Ovary (tissue), 9 donors: ENCODE results near the gene C1QTNF1. TPM values are rescaled to one million over a fixed set of nuclear protein-coding genes. Genes with fewer than 3 reads are reported as not detected.

Experiments used
- DNase-seq, 5 donors: peaks; one replicate each; pipeline ENCODE4 v3.0.0-alpha.2; 2019 to 2020
- H3K27ac ChIP-seq, 2 donors: fragments of 200-600 bp; one replicate each; pipeline versions ENCODE4 v1.5.1 to v1.8.0; 2019 to 2022
- H3K27me3 ChIP-seq: fragments of 200-600 bp; one replicate; pipeline ENCODE4 v1.8.0; 2022
- H3K36me3 ChIP-seq: fragments of 200-600 bp; sonication (generic); one replicate; pipeline ENCODE4 v1.5.1; 2019
- H3K4me1 ChIP-seq: one replicate; pipeline ENCODE4 v1.8.1; 2013; ENCODE audit warnings: mild to moderate bottlenecking, moderate library complexity; ENCODE audit not compliant: insufficient read depth
- H3K4me3 ChIP-seq: fragments of 200-600 bp; sonication (generic); one replicate; pipeline ENCODE4 v1.5.1; 2017
- H3K9me3 ChIP-seq, 2 donors: fragments of 200-600 bp in 1 of 2; sonication (generic) in 1 of 2; one replicate each; pipeline versions ENCODE4 v1.5.1 to v1.8.1; 2013 to 2019; ENCODE audit warnings: mild to moderate bottlenecking in 1 of 2, moderate library complexity in 1 of 2
- EP300 ChIP-seq: sonication (generic); formaldehyde crosslinking; IDR thresholded peaks from one replicate; pipeline ENCODE4 v1.6.1; 2017; ENCODE audit warnings: antibody characterized with exemption
- POLR2A ChIP-seq: fragments of 450-650 bp; IDR thresholded peaks from one replicate; pipeline ENCODE4 v1.6.1; 2017; ENCODE audit warnings: antibody characterized with exemption, mild to moderate bottlenecking, moderate library complexity
- WGBS, 3 donors: extraction: QIAGEN DNeasy Blood & Tissue Kit in 1 of 3; methylation state at CpG; one replicate each; pipeline versions ENCODE4 v1.1.5 to v1.1.7; 2013 to 2017; 5-methylcytosine and 5-hydroxymethylcytosine counted together
- intact Hi-C, 4 donors: fragments of 100-400 bp; cut with DNase I; formaldehyde crosslinking; loops; one replicate each; pipeline versions ENCODE4 v1.11.0 to v1.15.1; 2022 to 2023
- polyA plus RNA-seq, 2 donors: library from polyadenylated mRNA; stranded (reverse); fragments of 200-250 nt in 1 of 2; fragments of 350-450 nt in 1 of 2; fragmentation: Illumina TruSeq in 1 of 2; extraction: RNeasy Lipid Tissue Mini Kit (QIAGEN cat#74804) in 1 of 2; gene quantifications; one replicate each; pipeline ENCODE4 v1.2.3, GENCODE V29; 2013 to 2014
- total RNA-seq, 7 donors: library from RNA; depleted of rRNA in 2 of 7; stranded (reverse); fragments of >200 nt in 2 of 7; fragmentation: NEBNext Ultra II Directional in 3 of 7; extraction: Animal tissue kit (Norgen Biotek cat#: 25700) in 3 of 7; gene quantifications; one replicate each; pipeline versions ENCODE4 v1.1.0 to v1.2.4, GENCODE V29; 2016 to 2023
- TF ChIP-seq, protein P1 (sequence below), 3 donors: fragments of 450-650 bp in 2 of 3; fragments of 200-600 bp in 1 of 3; IDR thresholded peaks; one replicate each; pipeline versions ENCODE4 v1.5.1 to v1.8.0; 2016 to 2022; ENCODE audit warnings: antibody characterized with exemption in 3 of 3, mild to moderate bottlenecking in 1 of 3
- donor health status: DM: no; HTN: no; CAD: no; lungs with moderate emphysema.
- donor health status: DM: no; HTN: no; CAD: no.
- donor health status: Bipolar disorder and iron deficiency.
- donor health status: DM: yes; HTN: yes; CAD: no.
- donor health status: DM: no; HTN: no; CAD: no.
- donor health status: DM: yes; HTN: yes; CAD: no.

The C1QTNF1 gene
- total and polyA plus RNA-seq, 9 donors = 17.9 to 85.9 (median 53.5) TPM

DNA sequence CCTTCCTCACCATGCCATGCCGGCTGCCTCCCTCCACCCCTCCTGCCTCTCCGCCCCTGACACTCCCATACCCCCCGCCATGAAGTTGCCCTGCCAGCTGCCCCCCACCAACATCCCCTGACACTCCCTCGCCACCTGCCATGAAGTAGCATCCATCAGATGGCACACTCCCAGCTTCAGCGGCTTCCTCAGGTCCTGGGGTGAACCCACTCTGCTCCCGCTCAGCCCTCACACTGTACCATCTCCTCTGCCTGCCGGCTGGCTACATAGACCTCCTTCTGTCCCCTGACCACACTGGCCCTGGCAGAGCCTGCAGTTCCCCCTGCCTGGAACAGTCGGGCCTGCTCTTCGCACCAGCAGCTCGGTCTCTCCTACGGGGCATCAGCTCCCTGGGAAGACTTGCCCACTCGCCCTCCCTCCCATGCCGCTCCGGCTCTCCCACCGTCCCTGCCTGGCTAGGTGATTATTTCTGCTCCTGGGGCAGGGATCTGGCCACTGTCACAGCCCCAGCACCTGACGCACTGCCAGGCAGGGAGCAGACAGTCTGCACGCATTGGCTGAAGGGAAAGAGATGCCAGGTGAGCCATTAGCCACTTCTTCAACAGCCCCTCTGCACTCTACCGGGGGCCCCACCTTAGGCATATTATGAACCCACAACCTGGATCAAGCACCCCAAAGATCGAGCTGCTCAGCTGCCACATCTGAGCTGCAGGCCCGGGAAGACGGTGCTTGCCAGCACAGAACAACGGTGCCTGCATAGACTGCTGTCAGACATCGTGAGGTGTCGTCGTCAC lies 23.4 kb upstream of the C1QTNF1 start:
- H3K4me1 ChIP-seq = peaks cover 2% of the 10 kb centered on the region
- no peaks in the 10 kb centered on the region for H3K9me3 ChIP-seq
- H3K36me3 ChIP-seq = no peaks in the 10 kb centered on the region
- H3K4me3 ChIP-seq = no peak overlapping the region
- intact Hi-C loops = no loop called here
- H3K27ac ChIP-seq = no peak overlapping the region
- no peak for TF ChIP-seq POLR2A
- TF ChIP-seq EP300 = no peak
- TF ChIP-seq, protein P1, sequence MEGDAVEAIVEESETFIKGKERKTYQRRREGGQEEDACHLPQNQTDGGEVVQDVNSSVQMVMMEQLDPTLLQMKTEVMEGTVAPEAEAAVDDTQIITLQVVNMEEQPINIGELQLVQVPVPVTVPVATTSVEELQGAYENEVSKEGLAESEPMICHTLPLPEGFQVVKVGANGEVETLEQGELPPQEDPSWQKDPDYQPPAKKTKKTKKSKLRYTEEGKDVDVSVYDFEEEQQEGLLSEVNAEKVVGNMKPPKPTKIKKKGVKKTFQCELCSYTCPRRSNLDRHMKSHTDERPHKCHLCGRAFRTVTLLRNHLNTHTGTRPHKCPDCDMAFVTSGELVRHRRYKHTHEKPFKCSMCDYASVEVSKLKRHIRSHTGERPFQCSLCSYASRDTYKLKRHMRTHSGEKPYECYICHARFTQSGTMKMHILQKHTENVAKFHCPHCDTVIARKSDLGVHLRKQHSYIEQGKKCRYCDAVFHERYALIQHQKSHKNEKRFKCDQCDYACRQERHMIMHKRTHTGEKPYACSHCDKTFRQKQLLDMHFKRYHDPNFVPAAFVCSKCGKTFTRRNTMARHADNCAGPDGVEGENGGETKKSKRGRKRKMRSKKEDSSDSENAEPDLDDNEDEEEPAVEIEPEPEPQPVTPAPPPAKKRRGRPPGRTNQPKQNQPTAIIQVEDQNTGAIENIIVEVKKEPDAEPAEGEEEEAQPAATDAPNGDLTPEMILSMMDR (IDR thresholded peaks at IDR 0.05) = no peak
- H3K27me3 ChIP-seq = no peaks in the 10 kb centered on the region
- peak in 3 of 5 donors; percentile 6 to 26 (median 13) for DNase-seq
- 87 to 89% (median 88%) methylated on average over 25 of the region's 25 CpGs for WGBS, 3 donors

DNA sequence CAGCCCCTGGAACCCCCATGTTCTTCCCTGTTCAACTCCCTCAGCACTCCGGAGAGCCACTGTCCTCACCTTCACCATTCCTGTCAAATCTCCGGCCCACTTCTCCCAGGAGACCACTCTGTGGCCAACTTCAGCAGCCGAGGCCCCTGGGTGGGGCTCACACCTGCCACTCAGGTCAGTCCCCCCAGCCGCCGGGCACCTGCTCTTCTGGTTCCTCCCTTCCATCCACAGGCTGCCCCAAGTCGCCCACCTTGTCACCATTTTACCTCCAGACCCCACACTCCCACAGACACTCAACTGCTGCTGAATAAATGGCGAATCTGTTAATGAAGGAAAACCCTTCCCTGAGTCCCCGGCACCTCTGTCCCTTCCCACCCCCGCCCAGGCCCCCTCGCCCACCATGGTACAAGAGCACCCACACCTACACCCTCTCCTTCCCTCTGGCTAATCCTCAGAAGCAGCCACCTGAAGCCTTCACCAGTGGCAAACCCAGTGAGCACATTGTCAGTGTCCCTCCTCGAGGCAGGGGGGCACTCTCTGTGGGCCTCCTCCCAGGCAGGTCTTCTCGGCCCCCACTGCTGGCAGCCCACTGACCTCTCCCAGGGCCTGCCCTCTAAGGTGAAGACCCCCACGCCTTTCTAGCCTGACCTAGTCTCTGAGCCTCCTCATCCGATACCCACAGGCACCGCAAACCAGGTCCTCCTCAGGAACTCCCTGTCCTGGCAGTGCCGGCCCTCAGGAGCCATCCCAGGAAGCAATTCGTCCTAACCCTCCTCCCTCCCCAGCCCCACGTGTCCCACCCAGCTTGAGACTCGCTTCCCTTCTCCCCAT lies 22.6 kb upstream of the C1QTNF1 start:
- no peaks in the 10 kb centered on the region for H3K36me3 ChIP-seq
- intact Hi-C loops = no loop called here
- DNase-seq = peak in 4 of 5 donors; percentile 5 to 30 (median 15)
- H3K4me1 ChIP-seq = no peaks in the 10 kb centered on the region
- WGBS, 3 donors = 87 to 88% (median 87%) methylated on average over 19 of the region's 19 CpGs
- H3K27me3 ChIP-seq = no peaks in the 10 kb centered on the region
- TF ChIP-seq EP300 (no peak), POLR2A (no peak)
- TF ChIP-seq, protein P1 (IDR thresholded peaks at IDR 0.05) = no peak
- H3K27ac ChIP-seq = no peak overlapping the region
- no peaks in the 10 kb centered on the region for H3K9me3 ChIP-seq
- H3K4me3 ChIP-seq = no peak overlapping the region

DNA sequence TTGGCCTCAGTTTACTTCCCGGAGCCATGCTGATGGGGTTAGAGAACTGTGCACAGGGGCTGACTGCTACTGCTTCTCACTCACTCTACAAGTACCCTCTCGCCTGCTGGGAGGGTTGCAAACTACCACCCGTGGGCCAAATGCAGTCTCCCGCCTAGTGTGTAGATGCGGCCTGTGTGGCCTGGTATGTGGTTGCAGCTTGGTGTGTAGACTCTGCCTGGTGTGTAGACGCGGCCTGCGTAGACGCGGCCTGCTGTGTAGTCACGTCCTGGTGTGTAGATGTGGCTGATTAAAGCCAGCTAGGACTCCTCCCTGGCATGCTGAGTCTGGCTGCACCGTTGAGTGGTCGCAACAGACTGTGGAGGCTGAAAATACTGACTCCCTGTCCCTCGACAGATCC lies 21.7 kb upstream of the C1QTNF1 start:
- no peaks in the 10 kb centered on the region for H3K9me3 ChIP-seq
- H3K27ac ChIP-seq = no peak overlapping the region
- H3K36me3 ChIP-seq = no peaks in the 10 kb centered on the region
- WGBS, 3 donors = 82 to 90% (median 89%) methylated on average over 14 of the region's 14 CpGs
- intact Hi-C loops = no loop called here
- no peaks in the 10 kb centered on the region for H3K27me3 ChIP-seq
- H3K4me3 ChIP-seq = no peak overlapping the region
- peak in 4 of 5 donors; percentile 5 to 25 (median 12) for DNase-seq
- TF ChIP-seq POLR2A = no peak
- no peak for TF ChIP-seq EP300
- TF ChIP-seq, protein P1 (IDR thresholded peaks at IDR 0.05) = no peak
- peaks cover 3% of the 10 kb centered on the region for H3K4me1 ChIP-seq

DNA sequence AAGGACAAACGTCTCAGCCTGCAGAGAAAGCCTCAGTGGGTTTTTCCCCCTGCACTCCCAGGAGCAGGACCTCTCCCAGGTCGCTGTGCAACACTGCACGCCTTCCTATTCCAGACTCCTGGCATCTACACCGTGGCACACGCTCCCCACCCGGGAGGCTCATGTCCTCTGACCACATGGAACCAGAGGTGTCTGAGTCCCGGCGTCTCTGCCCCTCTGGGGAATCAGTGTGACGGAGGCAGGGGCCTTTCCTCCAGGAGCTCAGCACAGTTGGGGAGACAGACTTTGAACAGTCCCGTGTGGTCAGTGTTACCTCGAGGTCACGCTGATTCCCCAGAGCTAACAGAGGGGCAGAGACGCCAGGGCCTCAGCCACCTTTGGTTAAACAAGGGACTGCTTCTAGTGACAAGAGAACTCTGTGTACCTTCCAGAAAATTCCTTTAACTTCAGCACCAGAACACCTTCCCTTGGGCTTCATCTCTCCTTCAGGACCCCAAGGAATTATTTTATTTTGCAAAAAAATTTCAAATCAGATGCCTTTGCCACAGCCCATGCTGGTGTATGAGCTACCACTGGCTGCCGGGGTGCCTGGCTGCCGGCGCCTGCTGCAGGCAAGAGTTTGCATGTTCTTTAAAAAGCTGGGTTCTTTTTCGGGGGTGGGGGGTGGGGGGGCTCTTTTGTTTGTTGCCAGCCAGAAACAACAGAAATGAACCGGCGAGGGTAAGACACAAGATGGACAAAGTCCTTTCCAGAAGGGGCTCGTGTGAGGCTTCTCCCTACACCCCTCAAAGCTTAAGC lies 21.0 kb upstream of the C1QTNF1 start:
- DNase-seq = peak in 4 of 5 donors; percentile 5 to 33 (median 11)
- H3K27ac ChIP-seq = no peak overlapping the region
- H3K9me3 ChIP-seq = no peaks in the 10 kb centered on the region
- TF ChIP-seq POLR2A (no peak), EP300 (no peak)
- TF ChIP-seq, protein P1 (IDR thresholded peaks at IDR 0.05) = no peak
- no peaks in the 10 kb centered on the region for H3K27me3 ChIP-seq
- H3K4me1 ChIP-seq = peaks cover 5% of the 10 kb centered on the region
- WGBS, 3 donors = 72 to 79% (median 79%) methylated on average over 20 of the region's 20 CpGs
- H3K36me3 ChIP-seq = no peaks in the 10 kb centered on the region
- no peak overlapping the region for H3K4me3 ChIP-seq
- intact Hi-C loops = no loop called here
